GM12892 (cell line): ENCODE data around the gene ZDHHC14.

ENCODE experiments used
- POLR2A ChIP-seq: IDR thresholded peaks from 2 replicates; pipeline ENCODE4 v1.6.1; 2011; ENCODE audit warnings: low read depth, low read length, control low read depth
- POLR2AphosphoS5 ChIP-seq: IDR thresholded peaks from 2 replicates; pipeline ENCODE4 v1.6.1; 2011; ENCODE audit warnings: low read depth, low read length, control low read depth

DNA sequence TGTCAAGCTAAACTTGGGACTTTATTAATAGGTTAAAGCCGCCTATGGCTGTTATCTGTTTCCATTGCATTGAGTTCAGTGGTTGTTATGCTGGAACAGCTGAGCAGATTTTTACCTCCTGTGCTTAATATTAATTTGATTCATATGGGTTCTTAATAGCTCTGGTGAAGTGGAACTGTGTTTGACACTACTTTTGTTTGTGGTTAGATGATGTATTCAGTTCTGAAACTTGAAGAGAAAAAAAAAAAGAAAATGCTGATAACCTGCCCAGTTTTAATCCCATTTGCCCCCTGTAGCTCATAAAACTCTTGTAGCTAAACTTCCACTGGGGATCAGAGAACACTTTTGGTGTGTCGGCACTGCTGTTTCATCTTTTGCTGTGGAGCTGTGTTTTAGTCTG is 117.8 kb downstream of the ZDHHC14 start:
- no peak for TF ChIP-seq POLR2AphosphoS5
- no peak for TF ChIP-seq POLR2A
